ENCODE results near the gene DPPA3. TPM values are rescaled to one million over a fixed set of nuclear protein-coding genes. Genes with fewer than 3 reads are reported as not detected.
"Not testable (repeated sequence)": the region's sequence is repeated elsewhere in the genome, so short reads cannot be mapped to it uniquely, and the experiment has no call there.

DPPA3 gene
- total RNA-seq (not detected), total RNA-seq (0 reads per million in 2 donors)

- ATAC-seq (no peak), DNase-seq (no peak)
- Mint-ChIP-seq H3K27ac (no peak within 1 kb of the TSS), H3K4me3 (no peak within 1 kb of the TSS), H3K27me3 (peaks cover 6% of the 10 kb centered on the region), H3K36me3 (ENCODE audit: low read depth) (peaks cover 2% of the 10 kb centered on the region), H3K4me1 (no peaks in the 10 kb centered on the region)
- H3K9me3 ChIP-seq (ENCODE audit: control insufficient read depth, low read length, poor library complexity, severe bottlenecking) = no peaks in the 10 kb centered on the region
Measured at GRCh38 chr12:7711133-7711532, at the start of gene DPPA3. Gene DPPA3, plus strand, starts transcription at chr12:7711433. Its CDS starts 138 bp downstream, at chr12:7711571.

DNA sequence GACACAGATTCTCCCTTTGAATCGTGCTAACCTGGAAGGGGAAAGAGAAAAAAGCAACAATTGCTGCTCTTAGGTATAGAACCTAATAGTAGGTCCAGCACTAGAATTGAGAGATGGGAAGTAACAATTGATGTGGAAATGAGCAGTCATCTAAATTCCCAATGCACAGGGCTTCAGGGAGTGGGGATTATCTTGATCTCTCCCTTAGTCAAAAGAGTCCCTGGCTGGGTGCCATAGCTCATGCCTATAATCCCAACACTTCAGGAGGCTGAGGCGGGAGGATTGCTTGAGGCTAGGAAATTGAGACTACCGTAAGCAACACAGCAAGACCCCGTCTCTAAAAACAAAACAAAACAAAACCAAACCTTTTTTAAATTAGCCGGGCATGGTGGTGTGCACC is 49.5 kb upstream of the DPPA3 start:
- H3K27me3 Mint-ChIP-seq = peaks cover 10% of the 10 kb centered on the region
- ATAC-seq (no peak), DNase-seq (no peak)
- no peak overlapping the region for H3K27ac Mint-ChIP-seq
- H3K4me3 Mint-ChIP-seq = no peak overlapping the region
- H3K4me1 Mint-ChIP-seq = peaks cover 5% of the 10 kb centered on the region
- H3K9me3 ChIP-seq (ENCODE audit: control insufficient read depth, low read length, poor library complexity, severe bottlenecking) = no peaks in the 10 kb centered on the region
- no peaks in the 10 kb centered on the region for H3K36me3 Mint-ChIP-seq (ENCODE audit: low read depth)

GRCh38 chr12:7666595-7666994 is 44.6 kb upstream of the DPPA3 start:
- no peaks in the 10 kb centered on the region for H3K9me3 ChIP-seq (ENCODE audit: control insufficient read depth, low read length, poor library complexity, severe bottlenecking)
- peaks cover 10% of the 10 kb centered on the region for H3K27me3 Mint-ChIP-seq
- ATAC-seq (no peak), DNase-seq (no peak)
- H3K36me3 Mint-ChIP-seq (ENCODE audit: low read depth) = no peaks in the 10 kb centered on the region
- H3K27ac Mint-ChIP-seq = no peak overlapping the region
- no peak overlapping the region for H3K4me3 Mint-ChIP-seq
- H3K4me1 Mint-ChIP-seq = peaks cover 7% of the 10 kb centered on the region

GRCh38 chr12:7667125-7667524 is 44.1 kb upstream of the DPPA3 start:
- Mint-ChIP-seq H3K27me3 (peaks cover 10% of the 10 kb centered on the region), H3K36me3 (ENCODE audit: low read depth) (no peaks in the 10 kb centered on the region), H3K4me1 (peaks cover 7% of the 10 kb centered on the region), H3K4me3 (no peak overlapping the region), H3K27ac (no peak overlapping the region)
- ATAC-seq (no peak), DNase-seq (no peak)
- H3K9me3 ChIP-seq (ENCODE audit: control insufficient read depth, low read length, poor library complexity, severe bottlenecking) = no peaks in the 10 kb centered on the region

- Mint-ChIP-seq H3K27ac (no peak overlapping the region), H3K27me3 (peaks cover 3% of the 10 kb centered on the region)
Measured at GRCh38 chr12:7668171-7668570, 43.1 kb upstream of the DPPA3 start.

GRCh38 chr12:7675455-7675854 is 35.8 kb upstream of the DPPA3 start:
- ATAC-seq = peak; percentile 39
- not testable (repeated sequence) for H3K4me3 Mint-ChIP-seq

More at GRCh38 chr12:7668171-7668570, 43.1 kb upstream of the DPPA3 start:
- no peaks in the 10 kb centered on the region for H3K9me3 ChIP-seq (ENCODE audit: control insufficient read depth, low read length, poor library complexity, severe bottlenecking)
- Mint-ChIP-seq H3K36me3 (ENCODE audit: low read depth) (no peaks in the 10 kb centered on the region), H3K4me3 (no peak overlapping the region), H3K4me1 (peaks cover 5% of the 10 kb centered on the region)
- ATAC-seq = no peak
- DNase-seq = no peak

GRCh38 chr12:7677432-7677888 is 33.8 kb upstream of the DPPA3 start:
- H3K27ac Mint-ChIP-seq; H3K4me1 Mint-ChIP-seq; H3K9me3 ChIP-seq (ENCODE audit: control insufficient read depth, low read length, poor library complexity, severe bottlenecking); H3K36me3 Mint-ChIP-seq (ENCODE audit: low read depth); DNase-seq: not testable (repeated sequence)
- peak; percentile 35 for ATAC-seq
- Mint-ChIP-seq H3K4me3 (peak overlapping the region; percentile 75), H3K27me3 (peaks cover 25% of the 10 kb centered on the region)

More at GRCh38 chr12:7675455-7675854, 35.8 kb upstream of the DPPA3 start:
- H3K27me3 Mint-ChIP-seq = peaks cover 25% of the 10 kb centered on the region
- not testable (repeated sequence) for H3K9me3 ChIP-seq (ENCODE audit: control insufficient read depth, low read length, poor library complexity, severe bottlenecking); DNase-seq; H3K27ac Mint-ChIP-seq; H3K36me3 Mint-ChIP-seq (ENCODE audit: low read depth); H3K4me1 Mint-ChIP-seq

- H3K27ac Mint-ChIP-seq = no peak overlapping the region
- H3K36me3 Mint-ChIP-seq (ENCODE audit: low read depth) = no peaks in the 10 kb centered on the region
- peaks cover 25% of the 10 kb centered on the region for H3K27me3 Mint-ChIP-seq
- no peak overlapping the region for H3K4me3 Mint-ChIP-seq
- peaks cover 4% of the 10 kb centered on the region for H3K4me1 Mint-ChIP-seq
- no peak for DNase-seq
- ATAC-seq = no peak
- H3K9me3 ChIP-seq (ENCODE audit: control insufficient read depth, low read length, poor library complexity, severe bottlenecking) = no peaks in the 10 kb centered on the region
Measured at GRCh38 chr12:7678744-7679143, 32.5 kb upstream of the DPPA3 start.

- H3K36me3 Mint-ChIP-seq (ENCODE audit: low read depth) = no peaks in the 10 kb centered on the region
- no peak overlapping the region for H3K4me3 Mint-ChIP-seq
- H3K9me3 ChIP-seq (ENCODE audit: control insufficient read depth, low read length, poor library complexity, severe bottlenecking) = no peaks in the 10 kb centered on the region
- ATAC-seq (no peak), DNase-seq (no peak)
- H3K27ac Mint-ChIP-seq = no peak overlapping the region
- H3K4me1 Mint-ChIP-seq = peaks cover 4% of the 10 kb centered on the region
- peaks cover 25% of the 10 kb centered on the region for H3K27me3 Mint-ChIP-seq
Measured at GRCh38 chr12:7679251-7680045, 31.8 kb upstream of the DPPA3 start.

- Mint-ChIP-seq H3K36me3 (ENCODE audit: low read depth) (no peaks in the 10 kb centered on the region), H3K27ac (no peak overlapping the region), H3K27me3 (peaks cover 12% of the 10 kb centered on the region), H3K4me1 (peaks cover 4% of the 10 kb centered on the region), H3K4me3 (no peak overlapping the region)
- no peaks in the 10 kb centered on the region for H3K9me3 ChIP-seq (ENCODE audit: control insufficient read depth, low read length, poor library complexity, severe bottlenecking)
- ATAC-seq (no peak), DNase-seq (no peak)
Measured at GRCh38 chr12:7681535-7681934, 29.7 kb upstream of the DPPA3 start.

DNA sequence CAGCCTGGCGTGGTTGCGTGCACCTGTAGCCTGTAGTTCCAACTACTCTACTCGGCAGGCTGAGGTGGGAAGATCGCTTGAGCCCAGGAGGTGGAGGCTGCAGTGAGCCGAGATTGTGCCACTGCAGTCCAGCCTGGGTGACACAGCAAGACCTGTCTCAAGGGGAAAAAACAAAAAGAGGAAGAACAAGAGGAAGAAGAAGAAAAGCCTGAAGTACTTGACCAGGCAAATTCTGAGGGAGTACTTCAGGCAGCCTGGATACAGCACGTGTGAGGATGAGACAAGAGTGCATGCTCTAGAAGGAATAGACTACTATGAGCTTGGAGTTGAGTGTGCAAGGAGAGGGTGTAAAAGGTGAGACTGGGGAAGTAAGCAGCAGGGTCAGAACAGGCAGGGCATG is 17.4 kb upstream of the DPPA3 start:
- peaks cover 5% of the 10 kb centered on the region for H3K36me3 Mint-ChIP-seq (ENCODE audit: low read depth)
- H3K9me3 ChIP-seq (ENCODE audit: control insufficient read depth, low read length, poor library complexity, severe bottlenecking) = no peaks in the 10 kb centered on the region
- DNase-seq = no peak
- no peak for ATAC-seq
- H3K27me3 Mint-ChIP-seq = peaks cover 16% of the 10 kb centered on the region
- H3K4me3 Mint-ChIP-seq = no peak overlapping the region
- H3K27ac Mint-ChIP-seq = no peak overlapping the region
- H3K4me1 Mint-ChIP-seq = peaks cover 8% of the 10 kb centered on the region

- H3K9me3 ChIP-seq (ENCODE audit: control insufficient read depth, low read length, poor library complexity, severe bottlenecking) = no peaks in the 10 kb centered on the region
- Mint-ChIP-seq H3K36me3 (ENCODE audit: low read depth) (peaks cover 5% of the 10 kb centered on the region), H3K27me3 (peaks cover 16% of the 10 kb centered on the region), H3K4me1 (peaks cover 8% of the 10 kb centered on the region), H3K4me3 (no peak overlapping the region), H3K27ac (no peak overlapping the region)
- DNase-seq = no peak
- no peak for ATAC-seq
Measured at GRCh38 chr12:7694556-7695236, 16.5 kb upstream of the DPPA3 start.

- DNase-seq (no peak), ATAC-seq (no peak)
- H3K27me3 Mint-ChIP-seq = peaks cover 16% of the 10 kb centered on the region
- peaks cover 8% of the 10 kb centered on the region for H3K4me1 Mint-ChIP-seq
- no peak overlapping the region for H3K4me3 Mint-ChIP-seq
- H3K27ac Mint-ChIP-seq = no peak overlapping the region
- H3K9me3 ChIP-seq (ENCODE audit: control insufficient read depth, low read length, poor library complexity, severe bottlenecking) = no peaks in the 10 kb centered on the region
- peaks cover 5% of the 10 kb centered on the region for H3K36me3 Mint-ChIP-seq (ENCODE audit: low read depth)
Measured at GRCh38 chr12:7695237-7695560, 16.0 kb upstream of the DPPA3 start.
